Fibroblast of lung (primary cell): ENCODE results near the gene SLFN14. TPM values are rescaled to one million over a fixed set of nuclear protein-coding genes. Genes with fewer than 3 reads are reported as not detected.

ENCODE experiments used
- DNase-seq, 2 donors: peaks; one replicate each; pipeline versions ENCODE4 v3.0.0 to v3.0.0-alpha.2; 2010; ENCODE audit warnings: low read depth in 2 of 2
- H2AFZ ChIP-seq: 2 replicates; pipeline ENCODE4 v1.5.1; 2012; ENCODE audit warnings: low read length, control low read depth, inconsistent platforms
- H3K27ac ChIP-seq: 2 replicates; pipeline ENCODE4 v1.5.1; 2011; ENCODE audit warnings: low read length, control low read depth; ENCODE audit not compliant: insufficient read depth
- H3K27me3 ChIP-seq: 2 replicates; pipeline ENCODE4 v1.5.1; 2011; ENCODE audit warnings: mild to moderate bottlenecking, low read length; ENCODE audit not compliant: control insufficient read depth, insufficient read depth
- H3K36me3 ChIP-seq: 2 replicates; pipeline ENCODE4 v1.5.1; 2011; ENCODE audit warnings: low read length; ENCODE audit not compliant: control insufficient read depth, insufficient read depth
- H3K4me1 ChIP-seq: 2 replicates; pipeline ENCODE4 v1.5.1; 2011; ENCODE audit warnings: low read length; ENCODE audit not compliant: control insufficient read depth, insufficient read depth; ENCODE audit errors: extremely low read depth
- H3K4me2 ChIP-seq: 2 replicates; pipeline ENCODE4 v1.5.1; 2011; ENCODE audit warnings: low read length, control low read depth; ENCODE audit not compliant: insufficient read depth; ENCODE audit errors: extremely low read depth
- H3K4me3 ChIP-seq, 4 experiments: fragments of 200-600 bp in 1 of 4; sonication (generic) in 1 of 4; replicated peaks in 1 of 4; 2 replicates each; pipeline ENCODE4 v1.5.1; 2011 to 2016; ENCODE audit warnings: low read length in 4 of 4, low read depth in 3 of 4, mild to moderate bottlenecking in 3 of 4, control low read depth in 2 of 4, inconsistent platforms in 1 of 4, mixed read lengths in 1 of 4; ENCODE audit not compliant: insufficient read depth in 1 of 4; ENCODE audit errors: control extremely low read depth in 1 of 4
- H3K79me2 ChIP-seq: 2 replicates; pipeline ENCODE4 v1.5.1; 2012; ENCODE audit warnings: mild to moderate bottlenecking, low read length, inconsistent platforms; ENCODE audit not compliant: control insufficient read depth, insufficient read depth
- H3K9ac ChIP-seq: 2 replicates; pipeline ENCODE4 v1.5.1; 2011; ENCODE audit warnings: mild to moderate bottlenecking, low read length, control low read depth; ENCODE audit not compliant: insufficient read depth
- H3K9me3 ChIP-seq: 2 replicates; pipeline ENCODE4 v1.5.1; 2012; ENCODE audit warnings: low read depth, low read length; ENCODE audit not compliant: control insufficient read depth, insufficient read depth
- H4K20me1 ChIP-seq: 2 replicates; pipeline ENCODE4 v1.5.1; 2011; ENCODE audit warnings: low read length; ENCODE audit not compliant: control insufficient read depth, insufficient read depth; ENCODE audit errors: extremely low read depth
- CTCF ChIP-seq, 2 donors: IDR thresholded peaks in 1 of 2; conservative IDR thresholded peaks in 1 of 2; 1 replicate in 1 of 2; 2 replicates in 1 of 2; pipeline ENCODE4 v1.5.1; 2011 to 2012; ENCODE audit warnings: low read length in 2 of 2, control low read depth in 1 of 2, inconsistent platforms in 1 of 2, low read depth in 1 of 2, mild to moderate bottlenecking in 1 of 2
- EZH2 ChIP-seq: IDR thresholded peaks from 2 replicates; pipeline ENCODE4 v1.5.1; 2012; ENCODE audit warnings: low read length, control low read depth, mild to moderate bottlenecking; ENCODE audit errors: missing control alignments
- polyA minus RNA-seq: library from RNA; depleted of rRNA, polyadenylated mRNA; stranded (reverse); fragments of >200 nt; gene quantifications from 2 replicates; pipeline ENCODE4 v1.2.3, GENCODE V29; 2011; ENCODE audit warnings: low replicate concordance
- polyA plus RNA-seq, 2 donors: library from polyadenylated mRNA; depleted of rRNA in 1 of 2; stranded (reverse) in 1 of 2; unstranded in 1 of 2; fragments of >200 nt; gene quantifications; 2 replicates each; pipeline ENCODE4 v1.2.1, GENCODE V29; 2011 to 2012; ENCODE audit warnings: missing spikeins in 1 of 2
- total RNA-seq: library from RNA; depleted of rRNA; stranded (reverse); fragments of >200 nt; gene quantifications from 2 replicates; pipeline ENCODE4 v1.2.1, GENCODE V29; 2014

SLFN14 gene
- total RNA-seq (not detected in 2 replicates), polyA plus RNA-seq (not detected in 2 replicates), polyA minus RNA-seq (not detected in 2 replicates)
- not detected in 2 replicates for polyA plus RNA-seq (2012)

GRCh38 chr17:35560703-35561102 is at the start of gene SLFN14:
Gene SLFN14, minus strand, starts transcription at chr17:35560819. Its CDS starts 2,757 bp downstream, at chr17:35558062.
- no peaks in the 10 kb centered on the region for H3K9me3 ChIP-seq
- H3K36me3 ChIP-seq = no peaks in the 10 kb centered on the region
- no peak within 1 kb of the TSS for H3K9ac ChIP-seq
- no peak for TF ChIP-seq CTCF (conservative IDR thresholded peaks at IDR 0.05 in 1 of 2, IDR thresholded peaks at IDR 0.05 in 1 of 2; ENCODE audit: low read depth in 1 of 2, low read length in 2 of 2)
- TF ChIP-seq EZH2 = no peak
- no peak for DNase-seq
- H3K4me2 ChIP-seq = no peak within 1 kb of the TSS
- H2AFZ ChIP-seq = no peak within 1 kb of the TSS
- H4K20me1 ChIP-seq = no peaks in the 10 kb centered on the region
- H3K4me1 ChIP-seq = no peaks in the 10 kb centered on the region
- peaks cover 15% of the 10 kb centered on the region for H3K27me3 ChIP-seq
- no peak within 1 kb of the TSS for H3K4me3 ChIP-seq
- no peak within 1 kb of the TSS for H3K27ac ChIP-seq
- H3K79me2 ChIP-seq = no peaks in the 10 kb centered on the region

GRCh38 chr17:35609831-35610230 is 49.2 kb upstream of the SLFN14 start:
- no peak overlapping the region for H3K9ac ChIP-seq
- no peaks in the 10 kb centered on the region for H4K20me1 ChIP-seq
- no peak for DNase-seq
- H3K4me1 ChIP-seq = no peaks in the 10 kb centered on the region
- H3K36me3 ChIP-seq = peaks cover 6% of the 10 kb centered on the region
- H3K79me2 ChIP-seq = no peaks in the 10 kb centered on the region
- TF ChIP-seq EZH2 = no peak
- no peak for TF ChIP-seq CTCF (conservative IDR thresholded peaks at IDR 0.05 in 1 of 2, IDR thresholded peaks at IDR 0.05 in 1 of 2; ENCODE audit: low read depth in 1 of 2, low read length in 2 of 2)
- H3K27ac ChIP-seq = no peak overlapping the region
- no peaks in the 10 kb centered on the region for H3K27me3 ChIP-seq
- no peak overlapping the region for H3K4me3 ChIP-seq
- H3K9me3 ChIP-seq = no peaks in the 10 kb centered on the region
- no peak overlapping the region for H2AFZ ChIP-seq
- no peak overlapping the region for H3K4me2 ChIP-seq

GRCh38 chr17:35607239-35607847 is 46.7 kb upstream of the SLFN14 start:
- H3K4me1 ChIP-seq = no peaks in the 10 kb centered on the region
- no peak overlapping the region for H2AFZ ChIP-seq
- DNase-seq = no peak
- no peaks in the 10 kb centered on the region for H3K9me3 ChIP-seq
- no peaks in the 10 kb centered on the region for H4K20me1 ChIP-seq
- H3K36me3 ChIP-seq = peaks cover 6% of the 10 kb centered on the region
- no peaks in the 10 kb centered on the region for H3K79me2 ChIP-seq
- no peak overlapping the region for H3K4me3 ChIP-seq
- no peak overlapping the region for H3K4me2 ChIP-seq
- H3K27me3 ChIP-seq = no peaks in the 10 kb centered on the region
- H3K9ac ChIP-seq = no peak overlapping the region
- TF ChIP-seq EZH2 (no peak), CTCF (conservative IDR thresholded peaks at IDR 0.05 in 1 of 2, IDR thresholded peaks at IDR 0.05 in 1 of 2; ENCODE audit: low read depth in 1 of 2, low read length in 2 of 2) (no peak)
- no peak overlapping the region for H3K27ac ChIP-seq
